H1 (cell line): Measurements from ENCODE around the gene CEBPE. TPM values are rescaled to one million over a fixed set of nuclear protein-coding genes. Genes with fewer than 3 reads are reported as not detected.

Experiments used
- ASH2L ChIP-seq: fragments of 200-600, 300-600 bp; sonication (generic); IDR thresholded peaks from one replicate; pipeline ENCODE4 v1.7.1; 2017; ENCODE audit warnings: low read length
- ATF2 ChIP-seq: IDR thresholded peaks from 2 replicates; pipeline ENCODE4 v1.6.1; 2012; ENCODE audit warnings: low read length, inconsistent platforms
- CREB1 ChIP-seq: IDR thresholded peaks from 2 replicates; pipeline ENCODE4 v1.6.1; 2012; ENCODE audit warnings: inconsistent platforms
- CTCF ChIP-seq, 3 experiments: IDR thresholded peaks; 1 replicate in 2 of 3; 2 replicates in 1 of 3; pipeline versions ENCODE4 v1.5.1 to v1.6.1; 2011; ENCODE audit warnings: low read length in 3 of 3, mild to moderate bottlenecking in 3 of 3, inconsistent platforms in 2 of 3, low read depth in 1 of 3, moderate library complexity in 1 of 3; ENCODE audit not compliant: insufficient read depth in 1 of 3; ENCODE audit errors: control extremely low read depth in 1 of 3
- GABPA ChIP-seq: IDR thresholded peaks from 2 replicates; pipeline ENCODE4 v1.6.1; 2011; ENCODE audit warnings: mild to moderate bottlenecking, low read length, moderate library complexity, borderline replicate concordance; ENCODE audit not compliant: insufficient read depth
- KDM1A ChIP-seq: fragments of 200-600, 300-600 bp; sonication (generic); IDR thresholded peaks from 2 replicates; pipeline ENCODE4 v1.7.1; 2016; ENCODE audit warnings: mild to moderate bottlenecking, low read length, borderline replicate concordance
- KDM4A ChIP-seq: IDR thresholded peaks from one replicate; pipeline ENCODE4 v1.7.1; 2012; ENCODE audit warnings: low read depth, mild to moderate bottlenecking, moderate library complexity, low read length, inconsistent platforms; ENCODE audit not compliant: severe bottlenecking
- MAX ChIP-seq: IDR thresholded peaks from 2 replicates; pipeline ENCODE4 v1.6.1; 2012; ENCODE audit warnings: inconsistent platforms
- RFX5 ChIP-seq: IDR thresholded peaks from 2 replicates; pipeline ENCODE4 v1.6.1; 2011; ENCODE audit warnings: low read depth, low read length, improper control_type of control experiment, borderline replicate concordance
- SAP30 ChIP-seq: fragments of 300-600 bp; sonication (generic); IDR thresholded peaks from 2 replicates; pipeline ENCODE4 v1.7.1; 2012; ENCODE audit warnings: low read length, moderate library complexity, mild to moderate bottlenecking, inconsistent platforms; ENCODE audit not compliant: insufficient read depth, insufficient replicate concordance
- SP1 ChIP-seq: IDR thresholded peaks from 2 replicates; pipeline ENCODE4 v1.6.1; 2011; ENCODE audit warnings: low read depth, low read length
- SP4 ChIP-seq: IDR thresholded peaks from 2 replicates; pipeline ENCODE4 v1.6.1; 2012; ENCODE audit warnings: low read length, inconsistent platforms
- TAF7 ChIP-seq: optimal IDR thresholded peaks from 2 replicates; pipeline ENCODE3; 2011; ENCODE audit warnings: low read depth, mild to moderate bottlenecking, inconsistent platforms, low read length, moderate library complexity, borderline replicate concordance
- TBP ChIP-seq: IDR thresholded peaks from 2 replicates; pipeline ENCODE4 v1.6.1; 2011; ENCODE audit warnings: low read depth, low read length, improper control_type of control experiment
- TCF12 ChIP-seq: IDR thresholded peaks from 2 replicates; pipeline ENCODE4 v1.6.1; 2011; ENCODE audit warnings: low read depth, mild to moderate bottlenecking, low read length
- TEAD4 ChIP-seq: IDR thresholded peaks from 2 replicates; pipeline ENCODE4 v1.6.1; 2012; ENCODE audit warnings: low read depth, low read length, inconsistent platforms, mixed read lengths
- USF2 ChIP-seq: IDR thresholded peaks from 2 replicates; pipeline ENCODE4 v1.6.1; 2011; ENCODE audit warnings: low read length, improper control_type of control experiment
- YY1 ChIP-seq: IDR thresholded peaks from 2 replicates; pipeline ENCODE4 v1.6.1; 2011; ENCODE audit warnings: low read depth, mild to moderate bottlenecking, low read length
- ZNF274 ChIP-seq: IDR thresholded peaks from 2 replicates; pipeline ENCODE4 v1.7.0; 2012; ENCODE audit warnings: low read length, borderline replicate concordance; ENCODE audit errors: extremely low read depth
- polyA plus RNA-seq, 7 experiments: library from polyadenylated mRNA; depleted of rRNA in 3 of 7; stranded (reverse) in 5 of 7; unstranded in 2 of 7; fragments of >200 nt in 5 of 7; fragments of 200-250 nt in 2 of 7; gene quantifications; 1 replicate in 5 of 7; 2 replicates in 1 of 7; 4 replicates in 1 of 7; pipeline versions ENCODE4 v1.2.1 to v1.2.3, GENCODE V29; 2011 to 2013; ENCODE audit warnings: missing spikeins in 2 of 7, mixed read lengths in 2 of 7
- total RNA-seq: library from RNA; stranded (reverse); fragmentation: NEBNext Ultra II Directional; extraction: Animal tissue kit (Norgen Biotek cat#: 25700); gene quantifications from 2 replicates; pipeline ENCODE4 v1.2.1, GENCODE V29; 2021

The CEBPE gene
- total and polyA plus RNA-seq, 2 of the 8 experiments (the other 6 are each of a cell fraction or from before 2014, with no cell fraction given) = 0.05 TPM; not detected in 1

- TF ChIP-seq MAX = peak; percentile 77
- TF ChIP-seq TCF12 = no peak
- TF ChIP-seq USF2 = no peak
- TF ChIP-seq SP1 = no peak
- TF ChIP-seq GABPA = no peak
- no peak for TF ChIP-seq CREB1
- TF ChIP-seq ZNF274 = no peak
- no peak for TF ChIP-seq ATF2
- peak; percentile 73; the same call in 1 of the 2 replicates for TF ChIP-seq YY1
- TF ChIP-seq KDM4A = peak; percentile 33
- TF ChIP-seq TAF7 = no peak
- no peak; the same call in 1 of the 2 replicates for TF ChIP-seq TBP
- TF ChIP-seq SAP30 = no peak
- 0 out of 2 replicates have a peak, but pooled peaks have one; percentile 3 for TF ChIP-seq TEAD4
- TF ChIP-seq CTCF (IDR thresholded peaks at IDR 0.05; ENCODE audit: control extremely low read depth in 1 of 3, insufficient read depth in 1 of 3, low read depth in 1 of 3, low read length in 3 of 3) = no peak
- no peak for TF ChIP-seq KDM1A
- TF ChIP-seq RFX5 = no peak
- peak; percentile 67 for TF ChIP-seq ASH2L
- TF ChIP-seq SP4 = no peak; the same call in none of the 2 replicates
Measured at GRCh38 chr14:23160924-23161522, 42.0 kb upstream of the CEBPE start (continued).
